ENCODE data around the gene SEMA7A. TPM values are rescaled to one million over a fixed set of nuclear protein-coding genes. Genes with fewer than 3 reads are reported as not detected.

SEMA7A gene
- total and polyA plus RNA-seq, 9 of the 15 experiments (the other 6 are each of a cell fraction or from before 2014, with no cell fraction given) = 0.04 to 8.2 (median 5.4) TPM; not detected in 1

DNA sequence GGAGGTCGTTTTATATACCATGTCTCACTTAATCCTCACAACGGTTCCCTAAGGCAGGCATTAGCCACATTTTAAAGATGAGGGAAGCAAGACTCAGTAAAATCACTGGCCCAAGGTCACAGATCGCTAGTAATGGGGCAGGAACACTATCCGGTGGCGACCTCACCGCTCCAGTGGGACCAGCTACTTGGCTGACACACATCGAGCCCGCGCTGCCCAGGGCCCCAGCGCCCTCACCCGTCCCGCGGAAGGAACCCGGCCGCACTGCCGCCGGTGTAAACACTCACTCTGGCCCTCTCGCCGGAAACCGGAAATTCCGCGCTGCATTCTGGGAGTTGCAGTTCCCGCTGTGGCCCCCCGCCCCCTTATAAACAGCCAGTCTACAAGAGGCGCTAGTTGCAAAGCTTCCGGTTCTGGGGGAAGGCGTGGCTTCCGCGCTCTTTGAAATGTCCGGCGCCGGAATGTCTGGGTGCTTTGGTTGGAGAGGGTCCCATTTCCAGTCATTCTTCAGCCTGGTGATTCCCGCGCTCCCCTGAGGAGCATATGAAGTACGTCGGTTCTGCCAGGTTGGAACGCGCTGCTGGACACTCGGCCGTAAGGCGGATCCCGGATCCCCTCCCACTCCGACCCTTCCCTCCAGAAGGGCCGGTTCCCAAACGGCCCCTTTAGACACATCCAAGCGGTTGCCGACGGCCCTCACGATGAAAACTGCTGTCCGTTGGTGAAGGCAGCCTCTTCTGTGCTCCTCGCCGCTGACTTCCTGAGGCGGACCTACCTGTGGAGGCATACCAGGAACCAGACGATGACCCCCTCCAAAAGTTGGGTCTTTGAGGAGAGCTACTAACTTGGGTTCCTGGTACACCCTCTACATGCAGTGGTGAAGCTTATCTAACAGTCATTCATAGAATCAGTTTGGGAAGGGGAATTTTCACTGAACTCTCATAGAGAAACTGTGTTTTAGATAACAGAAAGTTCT, 27.4 kb upstream of the SEMA7A start, which contains the start of gene UBL7 (continued):
- TF ChIP-seq POLR2AphosphoS5 (IDR thresholded peaks at IDR 0.05; ENCODE audit: control insufficient read depth, insufficient read depth, low read depth, low read length) (peak; percentile 84), ZNF586 (CRISPR knock-in tag; conservative IDR thresholded peaks at IDR 0.05) (no peak), SLC30A9 (CRISPR knock-in tag; IDR thresholded peaks at IDR 0.05) (no peak), FOXJ3 (CRISPR knock-in tag; IDR thresholded peaks at IDR 0.05) (no peak)
- TF ChIP-seq, protein P1, sequence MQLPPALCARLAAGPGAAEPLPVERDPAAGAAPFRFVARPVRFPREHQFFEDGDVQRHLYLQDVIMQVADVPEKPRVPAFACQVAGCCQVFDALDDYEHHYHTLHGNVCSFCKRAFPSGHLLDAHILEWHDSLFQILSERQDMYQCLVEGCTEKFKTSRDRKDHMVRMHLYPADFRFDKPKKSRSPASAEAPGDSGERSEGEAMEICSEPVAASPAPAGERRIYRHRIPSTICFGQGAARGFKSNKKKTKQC (CRISPR knock-in tag; IDR thresholded peaks at IDR 0.05) = peak; percentile 36; the same call in 1 of the 2 replicates
- TF ChIP-seq, protein P2, sequence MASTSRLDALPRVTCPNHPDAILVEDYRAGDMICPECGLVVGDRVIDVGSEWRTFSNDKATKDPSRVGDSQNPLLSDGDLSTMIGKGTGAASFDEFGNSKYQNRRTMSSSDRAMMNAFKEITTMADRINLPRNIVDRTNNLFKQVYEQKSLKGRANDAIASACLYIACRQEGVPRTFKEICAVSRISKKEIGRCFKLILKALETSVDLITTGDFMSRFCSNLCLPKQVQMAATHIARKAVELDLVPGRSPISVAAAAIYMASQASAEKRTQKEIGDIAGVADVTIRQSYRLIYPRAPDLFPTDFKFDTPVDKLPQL (IDR thresholded peaks at IDR 0.05; ENCODE audit: extremely low read depth, insufficient read length) = no peak

DNA sequence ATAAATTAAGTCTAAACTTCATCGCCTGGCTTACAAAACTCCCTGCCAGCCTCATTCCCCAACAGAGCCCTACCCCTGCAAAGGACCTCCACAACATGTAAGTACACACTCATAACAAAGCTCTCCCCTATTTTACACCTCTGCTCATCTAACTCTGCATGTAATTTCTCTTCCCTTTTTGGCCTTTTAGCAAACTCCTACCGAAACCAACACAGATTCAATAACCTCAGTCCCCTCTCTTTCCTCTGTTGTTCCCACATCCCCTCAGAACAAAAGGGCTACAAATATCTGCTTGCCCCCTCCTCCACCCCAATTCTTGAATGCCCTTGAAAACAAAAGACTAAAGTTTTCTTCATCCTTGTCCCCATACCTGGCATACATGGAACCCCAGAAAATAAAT, 26.5 kb upstream of the SEMA7A start:
- Histone ChIP-seq H3K9ac (ENCODE audit: insufficient read depth in 1 of 2, low read depth in 2 of 2, low read length in 2 of 2) (peak overlapping the region; percentile 91 to 92), H3K79me2 (ENCODE audit: control insufficient read depth, insufficient read depth, low read length) (peaks cover 44% of the 10 kb centered on the region), H4K20me1 (replicated peaks; ENCODE audit: control insufficient read depth, insufficient read depth, low read length) (peaks cover 4% of the 10 kb centered on the region; the same call in 1 of the 2 replicates), H3K4me1 (replicated peaks in 1 of 2; ENCODE audit: control insufficient read depth in 2 of 2, insufficient read depth in 2 of 2, low read length in 2 of 2) (peaks cover 16 to 18% of the 10 kb centered on the region in 2 experiments; a peak in 4 of 5 replicates), H3K27ac (ENCODE audit: extremely low read depth, low read depth, low read length) (peak overlapping the region; percentile 86), H2AFZ (ENCODE audit: low read depth, low read length) (peak overlapping the region; percentile 97), H3K9me1 (ENCODE audit: control insufficient read depth, insufficient read depth, low read length) (no peaks in the 10 kb centered on the region), H3K4me2 (ENCODE audit: insufficient read depth, low read length) (peak overlapping the region; percentile 100), H3K4me3 (peak overlapping the region; percentile 73), H3K9me3 (replicated peaks; ENCODE audit: control insufficient read depth, insufficient read depth, low read depth, low read length) (no peaks in the 10 kb centered on the region), H3K27me3 (ENCODE audit: control insufficient read depth in 2 of 2, insufficient read depth in 2 of 2, low read length in 2 of 2) (no peaks in the 10 kb centered on the region), H3K36me3 (ENCODE audit: control insufficient read depth, insufficient read depth, low read length) (peaks cover 14% of the 10 kb centered on the region; the same call in 2 of the 3 replicates)
- 7% methylated on average over 2 of the region's 2 CpGs for WGBS (ENCODE audit: insufficient coverage, low coverage, missing lambda C conversion rate)
- ATAC-seq (no peak), DNase-seq (ENCODE audit: extremely low read depth in 1 of 4, low spot score in 3 of 4) (peak in 1 of 4 experiments; percentile 6), FAIRE-seq (no peak)
- ChIA-PET POLR2A (interaction anchor here (0.8 to 1.5 kb wide), 3 partner anchors 32 to 78 kb away, joined by 4 to 5 read pairs (median 4); no protein-coding TSS in a partner anchor), CTCF (ENCODE audit: low intra/inter-chr PET ratio) (no interaction called here)
- no TSS peak for BruUV-seq (replicated peaks)
- intact Hi-C loops (cut with micrococcal nuclease) = loop anchor here (5.0 kb wide), 2 partner anchors 82 to 152 kb away; partner anchors contain the start of gene ARID3B
- in situ Hi-C loops (cut with MboI) = no loop called here
- TF ChIP-seq, protein P3, sequence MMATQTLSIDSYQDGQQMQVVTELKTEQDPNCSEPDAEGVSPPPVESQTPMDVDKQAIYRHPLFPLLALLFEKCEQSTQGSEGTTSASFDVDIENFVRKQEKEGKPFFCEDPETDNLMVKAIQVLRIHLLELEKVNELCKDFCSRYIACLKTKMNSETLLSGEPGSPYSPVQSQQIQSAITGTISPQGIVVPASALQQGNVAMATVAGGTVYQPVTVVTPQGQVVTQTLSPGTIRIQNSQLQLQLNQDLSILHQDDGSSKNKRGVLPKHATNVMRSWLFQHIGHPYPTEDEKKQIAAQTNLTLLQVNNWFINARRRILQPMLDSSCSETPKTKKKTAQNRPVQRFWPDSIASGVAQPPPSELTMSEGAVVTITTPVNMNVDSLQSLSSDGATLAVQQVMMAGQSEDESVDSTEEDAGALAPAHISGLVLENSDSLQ (IDR thresholded peaks at IDR 0.05) = 0 out of 2 replicates have a peak, but pooled peaks have one; percentile 3
- TF ChIP-seq ZNF197 (CRISPR knock-in tag; IDR thresholded peaks at IDR 0.05; ENCODE audit: low read depth) (0 out of 2 replicates have a peak, but pooled peaks have one; percentile 2), NFE2L1 (tag; IDR thresholded peaks at IDR 0.05; ENCODE audit: borderline replicate concordance, low read depth) (no peak), ZNF12 (CRISPR knock-in tag; IDR thresholded peaks at IDR 0.05) (no peak), FOXM1 (IDR thresholded peaks at IDR 0.05; ENCODE audit: low read depth) (no peak), FOXM1 (CRISPR knock-in tag; IDR thresholded peaks at IDR 0.05; ENCODE audit: low read depth) (0 out of 2 replicates have a peak, but pooled peaks have one; percentile 0), TRIM24 (IDR thresholded peaks at IDR 0.05) (no peak)
- TF ChIP-seq, protein P4, sequence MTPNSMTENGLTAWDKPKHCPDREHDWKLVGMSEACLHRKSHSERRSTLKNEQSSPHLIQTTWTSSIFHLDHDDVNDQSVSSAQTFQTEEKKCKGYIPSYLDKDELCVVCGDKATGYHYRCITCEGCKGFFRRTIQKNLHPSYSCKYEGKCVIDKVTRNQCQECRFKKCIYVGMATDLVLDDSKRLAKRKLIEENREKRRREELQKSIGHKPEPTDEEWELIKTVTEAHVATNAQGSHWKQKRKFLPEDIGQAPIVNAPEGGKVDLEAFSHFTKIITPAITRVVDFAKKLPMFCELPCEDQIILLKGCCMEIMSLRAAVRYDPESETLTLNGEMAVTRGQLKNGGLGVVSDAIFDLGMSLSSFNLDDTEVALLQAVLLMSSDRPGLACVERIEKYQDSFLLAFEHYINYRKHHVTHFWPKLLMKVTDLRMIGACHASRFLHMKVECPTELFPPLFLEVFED (CRISPR knock-in tag; conservative IDR thresholded peaks at IDR 0.05) = no peak

All from K562 (cell line).